HG03066 (cell line): ENCODE measurements around the gene PRKAR1B.

Experiments
- ATAC-seq: cut with Tn5 transposase; IDR thresholded peaks from one replicate; pipeline ENCODE4 v1.9.1; 2021; ENCODE audit warnings: low read depth; ENCODE audit not compliant: unreplicated experiment

Gene PRKAR1B

GRCh38 chr7:531777-532176, 195.3 kb downstream of the PRKAR1B start:
- ATAC-seq = no peak

GRCh38 chr7:528451-528850, 198.6 kb downstream of the PRKAR1B start:
- ATAC-seq = no peak

GRCh38 chr7:527723-528122, 199.4 kb downstream of the PRKAR1B start:
- no peak for ATAC-seq

GRCh38 chr7:526460-527034, 200.5 kb downstream of the PRKAR1B start:
- ATAC-seq = no peak

- ATAC-seq = no peak
These were observed 201.3 kb downstream of the PRKAR1B start for GRCh38 chr7:525740-526139.

- no peak for ATAC-seq
These were observed 202.3 kb downstream of the PRKAR1B start for GRCh38 chr7:524800-525199.

- no peak for ATAC-seq
These were observed 203.4 kb downstream of the PRKAR1B start for GRCh38 chr7:523347-524336.

GRCh38 chr7:522951-523314, 204.1 kb downstream of the PRKAR1B start:
- ATAC-seq = no peak

- no peak for ATAC-seq
These were observed 204.8 kb downstream of the PRKAR1B start for GRCh38 chr7:522071-522950.

- ATAC-seq = no peak
These were observed 205.6 kb downstream of the PRKAR1B start for GRCh38 chr7:521221-522070.

GRCh38 chr7:520503-521161, 206.4 kb downstream of the PRKAR1B start:
- ATAC-seq = no peak

- no peak for ATAC-seq
These were observed 207.3 kb downstream of the PRKAR1B start, which contains the start of gene PDGFA for GRCh38 chr7:519484-520390. Gene PDGFA (minus strand): TSS chr7:519846. CDS start chr7:519001, 845 bp downstream.

- no peak for ATAC-seq
These were observed 208.2 kb downstream of the PRKAR1B start for GRCh38 chr7:518630-519483.

- no peak for ATAC-seq
These were observed 209.1 kb downstream of the PRKAR1B start for GRCh38 chr7:517774-518629.

- no peak for ATAC-seq
These were observed 210.2 kb downstream of the PRKAR1B start for GRCh38 chr7:516606-517456.

GRCh38 chr7:516216-516605, 210.9 kb downstream of the PRKAR1B start:
- no peak for ATAC-seq
